Breast epithelium (tissue), 4 donors: ENCODE results near the gene APCDD1. TPM values are rescaled to one million over a fixed set of nuclear protein-coding genes. Genes with fewer than 3 reads are reported as not detected.

ENCODE experiments used
- DNase-seq, 2 donors: peaks; one replicate each; pipeline ENCODE4 v3.0.0-alpha.2; 2019; ENCODE audit warnings: low spot score in 2 of 2
- H3K27ac ChIP-seq, 2 donors: fragments of 200-600 bp; sonication (generic) in 1 of 2; one replicate each; pipeline ENCODE4 v1.5.1; 2016 to 2019; ENCODE audit warnings: mild to moderate bottlenecking in 1 of 2
- H3K27me3 ChIP-seq, 2 donors: fragments of 200-600 bp; sonication (generic) in 1 of 2; one replicate each; pipeline versions ENCODE4 v1.5.1 to v1.6.0; 2017 to 2019; ENCODE audit warnings: control low read depth in 1 of 2, mild to moderate bottlenecking in 1 of 2
- H3K36me3 ChIP-seq: fragments of 200-600 bp; one replicate; pipeline ENCODE4 v1.5.1; 2019
- H3K4me1 ChIP-seq, 2 donors: fragments of 200-600 bp; sonication (generic); one replicate each; pipeline ENCODE4 v1.5.1; 2016 to 2019; ENCODE audit warnings: control low read depth in 1 of 2
- H3K4me3 ChIP-seq, 3 donors: fragments of 200-600 bp; sonication (generic); 1 replicate in 2 of 3; 2 replicates in 1 of 3; pipeline ENCODE4 v1.5.1; 2016 to 2019; ENCODE audit warnings: mild to moderate bottlenecking in 3 of 3, moderate library complexity in 2 of 3
- H3K9me3 ChIP-seq, 2 donors: fragments of 200-600 bp; sonication (generic) in 1 of 2; one replicate each; pipeline ENCODE4 v1.5.1; 2016 to 2019; ENCODE audit warnings: control low read depth in 1 of 2
- POLR2A ChIP-seq: fragments of 450-650 bp; IDR thresholded peaks from one replicate; pipeline ENCODE4 v1.6.1; 2016; ENCODE audit warnings: antibody characterized with exemption, mild to moderate bottlenecking, moderate library complexity
- POLR2AphosphoS5 ChIP-seq, 3 donors: sonication (generic); formaldehyde crosslinking; IDR thresholded peaks; one replicate each; pipeline ENCODE4 v1.6.1; 2017; ENCODE audit warnings: antibody characterized with exemption in 3 of 3
- intact Hi-C: fragments of 100-400 bp; cut with DNase I; formaldehyde crosslinking; loops from one replicate; pipeline ENCODE4 v1.15.1; 2023; ENCODE audit warnings: low total_unique reads
- total RNA-seq, 3 donors: library from RNA; depleted of rRNA; stranded (reverse); fragments of >200 nt; gene quantifications; one replicate each; pipeline ENCODE4 v1.1.0, GENCODE V29; 2016
- TF ChIP-seq, protein P1 (sequence below), 3 donors: fragments of 450-650 bp; IDR thresholded peaks; one replicate each; pipeline ENCODE4 v1.5.1; 2016 to 2017; ENCODE audit warnings: antibody characterized with exemption in 3 of 3, mild to moderate bottlenecking in 3 of 3, moderate library complexity in 3 of 3

APCDD1 gene
- total RNA-seq, 3 donors from 2014 or later: 34.1 to 275 (median 38.8) TPM

DNA sequence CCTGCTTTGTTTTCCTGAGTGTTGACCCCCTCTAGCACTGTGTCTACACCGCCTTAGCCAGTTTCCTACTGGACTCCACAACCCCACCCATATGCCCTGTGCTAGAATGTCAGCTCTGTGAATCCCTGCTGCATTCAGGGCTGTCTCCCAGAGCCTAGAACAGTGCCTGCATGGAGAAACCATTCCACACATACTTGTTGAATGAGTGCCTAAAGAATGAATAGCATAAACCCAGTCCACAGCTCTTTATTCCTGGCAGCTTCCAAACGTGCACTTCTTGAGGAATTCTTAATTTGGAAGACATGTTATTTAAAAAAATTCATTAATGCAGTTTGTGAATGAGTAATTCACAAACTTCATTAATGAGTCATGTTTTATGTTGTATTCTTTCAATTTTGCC lies 64.9 kb downstream of the APCDD1 start:
- H3K4me3 ChIP-seq: no peak overlapping the region
- TF ChIP-seq POLR2AphosphoS5 (IDR thresholded peaks at IDR 0.05): no peak
- TF ChIP-seq, protein P1, sequence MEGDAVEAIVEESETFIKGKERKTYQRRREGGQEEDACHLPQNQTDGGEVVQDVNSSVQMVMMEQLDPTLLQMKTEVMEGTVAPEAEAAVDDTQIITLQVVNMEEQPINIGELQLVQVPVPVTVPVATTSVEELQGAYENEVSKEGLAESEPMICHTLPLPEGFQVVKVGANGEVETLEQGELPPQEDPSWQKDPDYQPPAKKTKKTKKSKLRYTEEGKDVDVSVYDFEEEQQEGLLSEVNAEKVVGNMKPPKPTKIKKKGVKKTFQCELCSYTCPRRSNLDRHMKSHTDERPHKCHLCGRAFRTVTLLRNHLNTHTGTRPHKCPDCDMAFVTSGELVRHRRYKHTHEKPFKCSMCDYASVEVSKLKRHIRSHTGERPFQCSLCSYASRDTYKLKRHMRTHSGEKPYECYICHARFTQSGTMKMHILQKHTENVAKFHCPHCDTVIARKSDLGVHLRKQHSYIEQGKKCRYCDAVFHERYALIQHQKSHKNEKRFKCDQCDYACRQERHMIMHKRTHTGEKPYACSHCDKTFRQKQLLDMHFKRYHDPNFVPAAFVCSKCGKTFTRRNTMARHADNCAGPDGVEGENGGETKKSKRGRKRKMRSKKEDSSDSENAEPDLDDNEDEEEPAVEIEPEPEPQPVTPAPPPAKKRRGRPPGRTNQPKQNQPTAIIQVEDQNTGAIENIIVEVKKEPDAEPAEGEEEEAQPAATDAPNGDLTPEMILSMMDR (IDR thresholded peaks at IDR 0.05): no peak
- no peak for TF ChIP-seq POLR2A
- intact Hi-C loops: loop anchor here (2.0 kb wide), 1 partner anchor 547 kb away; no protein-coding TSS in a partner anchor
- no peak for DNase-seq
- no peaks in the 10 kb centered on the region for H3K9me3 ChIP-seq
- peaks cover 0 to 2% of the 10 kb centered on the region in 2 donors for H3K4me1 ChIP-seq
- H3K36me3 ChIP-seq: no peaks in the 10 kb centered on the region
- H3K27me3 ChIP-seq: no peaks in the 10 kb centered on the region
- peak overlapping the region in 1 of 2 donors; percentile 41 for H3K27ac ChIP-seq

DNA sequence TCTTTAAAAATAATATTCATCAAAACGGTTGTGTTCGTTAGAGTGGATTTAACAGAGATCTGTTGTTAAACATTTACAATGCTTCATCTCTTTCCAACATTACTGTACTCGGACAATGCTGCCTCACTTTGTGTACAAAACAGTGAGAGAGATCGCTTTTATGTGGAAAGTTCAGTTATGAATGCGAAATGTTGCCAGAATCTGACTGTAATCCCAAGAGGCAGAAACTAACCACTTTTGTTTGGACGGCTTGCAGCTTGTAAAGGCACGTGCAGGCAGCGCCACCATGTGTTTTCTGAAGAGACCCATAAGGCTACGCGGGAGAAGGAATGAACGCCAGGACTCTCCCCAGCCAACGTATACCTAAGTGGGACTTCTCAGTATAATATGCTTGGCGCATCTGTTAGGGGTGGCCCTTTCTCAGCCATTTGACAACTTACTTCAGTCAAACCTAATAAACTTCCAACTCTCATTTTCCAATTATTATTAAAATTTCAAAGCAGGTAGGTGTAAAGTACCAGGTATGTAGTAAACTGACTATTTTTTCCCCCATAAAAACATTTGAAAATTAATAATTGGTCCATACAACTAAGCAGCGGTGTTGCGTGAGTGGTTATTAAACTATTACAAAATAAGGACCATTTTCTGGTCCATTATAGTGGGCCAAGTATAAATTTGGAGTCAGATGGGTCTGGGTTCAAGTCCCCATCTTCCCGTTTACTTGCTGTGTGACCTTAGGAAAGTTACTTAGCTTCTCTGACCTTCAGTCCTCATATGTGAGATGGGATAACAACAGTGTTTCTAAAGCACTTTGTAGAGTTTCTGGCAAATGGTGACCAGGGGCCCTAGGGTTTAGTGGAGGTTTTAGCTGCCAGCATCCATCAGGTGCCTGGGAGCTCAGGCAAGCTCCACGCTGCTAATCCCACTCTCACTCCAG lies 65.8 kb downstream of the APCDD1 start:
- Histone ChIP-seq H3K27ac (no peak overlapping the region), H3K36me3 (no peaks in the 10 kb centered on the region), H3K9me3 (no peaks in the 10 kb centered on the region), H3K4me1 (peaks cover 0 to 2% of the 10 kb centered on the region in 2 donors), H3K4me3 (peak overlapping the region in 1 of 3 donors; percentile 6), H3K27me3 (no peaks in the 10 kb centered on the region)
- peak; percentile 79 for DNase-seq
- intact Hi-C loops: loop anchor here (2.0 kb wide), 1 partner anchor 547 kb away; no protein-coding TSS in a partner anchor
- peak; percentile 23 to 88 (median 75) for TF ChIP-seq POLR2AphosphoS5 (IDR thresholded peaks at IDR 0.05)
- TF ChIP-seq, protein P1 (IDR thresholded peaks at IDR 0.05): peak; percentile 29 to 84 (median 77)
- TF ChIP-seq POLR2A: no peak

DNA sequence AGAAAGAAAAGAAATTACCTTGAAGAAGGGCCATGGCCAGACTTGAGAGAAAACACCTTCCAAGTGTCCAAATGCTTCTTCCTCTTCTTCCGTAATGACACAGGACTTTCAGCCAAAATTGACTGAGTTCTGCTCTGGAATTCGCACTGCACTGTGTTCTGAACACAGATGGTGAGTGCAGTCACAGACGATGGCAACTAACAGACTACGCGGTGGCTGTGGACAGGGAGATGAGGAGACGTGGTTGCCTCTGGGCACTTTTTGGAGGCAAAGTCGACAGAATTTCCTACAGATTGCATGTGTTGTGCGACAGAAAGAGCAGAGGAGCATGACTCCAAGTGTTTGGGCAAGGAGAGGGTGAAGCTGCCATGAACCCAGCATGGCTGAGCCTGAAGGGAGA lies 67.1 kb downstream of the APCDD1 start:
- intact Hi-C loops: no loop called here

GRCh38 chr18:10522574-10522973 lies 68.1 kb downstream of the APCDD1 start:
- Histone ChIP-seq H3K4me3 (no peak overlapping the region), H3K9me3 (no peaks in the 10 kb centered on the region), H3K36me3 (no peaks in the 10 kb centered on the region), H3K27ac (no peak overlapping the region), H3K4me1 (peaks cover 0 to 2% of the 10 kb centered on the region in 2 donors), H3K27me3 (no peaks in the 10 kb centered on the region)
- intact Hi-C loops: no loop called here
- TF ChIP-seq POLR2A (no peak), POLR2AphosphoS5 (IDR thresholded peaks at IDR 0.05) (no peak)
- TF ChIP-seq, protein P1 (IDR thresholded peaks at IDR 0.05): no peak
- DNase-seq: no peak

More for the DNA sequence above, 67.1 kb downstream of the APCDD1 start:
- no peak overlapping the region for H3K4me3 ChIP-seq
- DNase-seq: no peak
- H3K27me3 ChIP-seq: no peaks in the 10 kb centered on the region
- TF ChIP-seq POLR2AphosphoS5 (IDR thresholded peaks at IDR 0.05): no peak
- TF ChIP-seq, protein P1 (IDR thresholded peaks at IDR 0.05): no peak
- no peak for TF ChIP-seq POLR2A
- H3K9me3 ChIP-seq: no peaks in the 10 kb centered on the region
- peaks cover 0 to 2% of the 10 kb centered on the region in 2 donors for H3K4me1 ChIP-seq
- no peaks in the 10 kb centered on the region for H3K36me3 ChIP-seq
- H3K27ac ChIP-seq: no peak overlapping the region

GRCh38 chr18:10523544-10523943 lies 69.1 kb downstream of the APCDD1 start:
- no peak overlapping the region for H3K4me3 ChIP-seq
- intact Hi-C loops: no loop called here
- TF ChIP-seq POLR2AphosphoS5 (IDR thresholded peaks at IDR 0.05): no peak
- TF ChIP-seq, protein P1 (IDR thresholded peaks at IDR 0.05): no peak
- TF ChIP-seq POLR2A: no peak
- DNase-seq: no peak
- H3K9me3 ChIP-seq: no peaks in the 10 kb centered on the region
- H3K27ac ChIP-seq: no peak overlapping the region
- no peaks in the 10 kb centered on the region for H3K27me3 ChIP-seq
- H3K36me3 ChIP-seq: no peaks in the 10 kb centered on the region
- no peaks in the 10 kb centered on the region for H3K4me1 ChIP-seq
